Endothelial cell of umbilical vein (primary cell): ENCODE results near the gene MLLT1. TPM values are rescaled to one million over a fixed set of nuclear protein-coding genes. Genes with fewer than 3 reads are reported as not detected.

ENCODE experiments used
- BruUV-seq: library from RNA; stranded (reverse); fragments of 400-500 nt; replicated peaks from 2 replicates; lab custom pipeline; 2021; lab: Mats Ljungman, UMichigan
- CTCF ChIA-PET: fragments of 300-600, 350-600 bp; sonication (Branson Sonifier 250); formaldehyde crosslinking; loops from one replicate; lab custom pipeline; 2021; ENCODE audit warnings: antibody characterized with exemption, inconsistent platforms; lab: Charles Lee
- POLR2A ChIA-PET: fragments of 300-600, 350-600 bp; sonication (Branson Sonifier 250); formaldehyde crosslinking; loops from one replicate; lab custom pipeline; 2021; ENCODE audit warnings: antibody characterized with exemption, inconsistent platforms; lab: Charles Lee
- DNase-seq: peaks from one replicate; pipeline ENCODE4 v3.0.0-alpha.2; 2011; ENCODE audit warnings: low read depth, low spot score
- FAIRE-seq: peaks from 2 replicates; lab custom pipeline; 2011; peaks lifted over from hg19 to GRCh38; lab: Jason Lieb, UNC
- H2AFZ ChIP-seq: 2 replicates; pipeline ENCODE4 v1.6.0; 2012; ENCODE audit warnings: low read depth, low read length, control low read depth, inconsistent platforms
- H3K27ac ChIP-seq: 2 replicates; pipeline ENCODE4 v1.5.1; 2011; ENCODE audit warnings: low read depth, mild to moderate bottlenecking, control low read depth, low read length, moderate library complexity; ENCODE audit not compliant: insufficient read depth
- H3K27me3 ChIP-seq, 2 experiments: 2 replicates each; pipeline versions ENCODE4 v1.6.0 to v1.6.1; 2011; ENCODE audit warnings: low read length in 2 of 2, mixed read lengths in 1 of 2; ENCODE audit not compliant: control insufficient read depth in 2 of 2, insufficient read depth in 2 of 2
- H3K36me3 ChIP-seq, 2 experiments: 2 replicates in 1 of 2; 3 replicates in 1 of 2; pipeline ENCODE4 v1.5.1; 2011; ENCODE audit warnings: low read length in 2 of 2, mild to moderate bottlenecking in 1 of 2, moderate library complexity in 1 of 2; ENCODE audit not compliant: control insufficient read depth in 2 of 2, insufficient read depth in 2 of 2; ENCODE audit errors: extremely low read depth in 1 of 2
- H3K4me1 ChIP-seq: 3 replicates; pipeline ENCODE4 v1.5.1; 2011; ENCODE audit warnings: mild to moderate bottlenecking, low read length; ENCODE audit not compliant: control insufficient read depth, insufficient read depth; ENCODE audit errors: extremely low read depth
- H3K4me2 ChIP-seq: 2 replicates; pipeline ENCODE4 v1.6.1; 2011; ENCODE audit warnings: low read length, control low read depth, mixed read lengths; ENCODE audit not compliant: insufficient read depth
- H3K4me3 ChIP-seq, 3 experiments: fragments of 200-600 bp in 1 of 3; sonication (generic), shearing (Covaris generic) in 1 of 3; replicated peaks in 1 of 3; 2 replicates each; pipeline ENCODE4 v1.5.1; 2011 to 2016; ENCODE audit warnings: control low read depth in 3 of 3, low read length in 3 of 3, mild to moderate bottlenecking in 2 of 3, inconsistent platforms in 1 of 3, low read depth in 1 of 3, moderate library complexity in 1 of 3; ENCODE audit not compliant: insufficient read depth in 1 of 3
- H3K79me2 ChIP-seq: 2 replicates; pipeline ENCODE4 v1.6.0; 2012; ENCODE audit warnings: low read length, inconsistent platforms; ENCODE audit not compliant: control insufficient read depth, insufficient read depth
- H3K9ac ChIP-seq: replicated peaks from 2 replicates; pipeline ENCODE3; 2011; ENCODE audit warnings: low read length, control low read depth; ENCODE audit not compliant: insufficient read depth; ENCODE audit errors: extremely low read depth
- H3K9me1 ChIP-seq: replicated peaks from 3 replicates; pipeline ENCODE4 v1.6.0; 2011; ENCODE audit warnings: mild to moderate bottlenecking, low read length; ENCODE audit not compliant: control insufficient read depth, insufficient read depth; ENCODE audit errors: extremely low read depth
- H3K9me3 ChIP-seq: replicated peaks from 2 replicates; pipeline ENCODE4 v1.5.1; 2012; ENCODE audit warnings: low read length, inconsistent platforms; ENCODE audit not compliant: control insufficient read depth, insufficient read depth
- H4K20me1 ChIP-seq: replicated peaks from 2 replicates; pipeline ENCODE3; 2011; ENCODE audit warnings: mild to moderate bottlenecking, low read length; ENCODE audit not compliant: control insufficient read depth, insufficient read depth; ENCODE audit errors: extremely low read depth
- CTCF ChIP-seq, 2 donors: IDR thresholded peaks; 1 replicate in 1 of 2; 2 replicates in 1 of 2; pipeline ENCODE4 v1.5.1; 2011; ENCODE audit warnings: low read length in 2 of 2, mild to moderate bottlenecking in 2 of 2, moderate library complexity in 2 of 2, control low read depth in 1 of 2, inconsistent platforms in 1 of 2, low read depth in 1 of 2; ENCODE audit not compliant: insufficient read depth in 1 of 2; ENCODE audit errors: extremely low read depth in 1 of 2
- EZH2 ChIP-seq: IDR thresholded peaks from 2 replicates; pipeline ENCODE4 v1.6.1; 2012; ENCODE audit warnings: borderline replicate concordance, low read depth, mild to moderate bottlenecking, moderate library complexity, low read length, inconsistent platforms; ENCODE audit not compliant: severe bottlenecking
- GATA2 ChIP-seq: IDR thresholded peaks from 2 replicates; pipeline ENCODE4 v1.7.0; 2011; ENCODE audit warnings: low read depth, mild to moderate bottlenecking, moderate library complexity, mixed read lengths, low read length; ENCODE audit not compliant: insufficient read length, insufficient read depth
- JUN ChIP-seq: IDR thresholded peaks from 2 replicates; pipeline ENCODE4 v1.6.1; 2011; ENCODE audit warnings: borderline replicate concordance, low read depth; ENCODE audit not compliant: insufficient read length, insufficient read depth
- MAX ChIP-seq: IDR thresholded peaks from 2 replicates; pipeline ENCODE4 v1.6.1; 2011; ENCODE audit not compliant: insufficient read depth, insufficient read length
- POLR2A ChIP-seq: IDR thresholded peaks from 2 replicates; pipeline ENCODE4 v1.6.1; 2012; ENCODE audit warnings: low read depth, mild to moderate bottlenecking, control low read depth, low read length
- POLR2AphosphoS5 ChIP-seq: IDR thresholded peaks from 2 replicates; pipeline ENCODE4 v1.6.1; 2012; ENCODE audit warnings: low read depth, mild to moderate bottlenecking, control low read depth, low read length, moderate library complexity; ENCODE audit not compliant: insufficient read depth
- dilution Hi-C: fragments of 300-500 bp; cut with MboI; formaldehyde crosslinking; loops from one replicate; pipeline ENCODE4 v1.15.0; 2019; ENCODE audit warnings: low sequenced_read_pairs; ENCODE audit not compliant: extremely low pct_ligation_motif_present
- intact Hi-C: fragments of 100-400 bp; cut with micrococcal nuclease; formaldehyde crosslinking; loops from one replicate; pipeline ENCODE4 v1.10.0; 2022
- polyA plus RNA-seq, 4 experiments: library from polyadenylated mRNA; depleted of rRNA in 3 of 4; stranded (reverse) in 3 of 4; unstranded in 1 of 4; fragments of >200 nt; gene quantifications; 2 replicates each; pipeline versions ENCODE4 v1.2.1 to v1.2.3, GENCODE V29; 2011 to 2012; ENCODE audit warnings: missing spikeins in 1 of 4
- total RNA-seq: library from RNA; stranded (reverse); gene quantifications from 2 replicates; pipeline ENCODE4 v1.2.3, GENCODE V29; 2021

MLLT1 gene
- total and polyA plus RNA-seq, 2 donors (not counting 3 experiments of a cell fraction or from before 2014, with no cell fraction given), result 43.9 to 84.8 TPM

GRCh38 chr19:6226012-6226411 lies 53.8 kb downstream of the MLLT1 start:
- no peak for TF ChIP-seq EZH2
- no peak for TF ChIP-seq POLR2A
- no peak for TF ChIP-seq POLR2AphosphoS5
- no peak for TF ChIP-seq CTCF (IDR thresholded peaks at IDR 0.05; ENCODE audit: extremely low read depth in 1 of 2, insufficient read depth in 1 of 2, low read depth in 1 of 2, low read length in 2 of 2)
- no peak for TF ChIP-seq MAX
- no peak for TF ChIP-seq JUN
- no peak for TF ChIP-seq GATA2
- dilution Hi-C loops (loop anchor here (10.0 kb wide), 1 partner anchor 49 kb away; the partner anchor contains the start of gene MLLT1), intact Hi-C loops (no loop called here)
- Histone ChIP-seq H3K27me3 (no peaks in the 10 kb centered on the region), H3K27ac (no peak overlapping the region), H3K36me3 (peaks cover 3 to 43% of the 10 kb centered on the region in 2 experiments), H2AFZ (no peak overlapping the region), H3K79me2 (peaks cover 23% of the 10 kb centered on the region), H4K20me1 (no peaks in the 10 kb centered on the region), H3K9ac (no peak overlapping the region), H3K4me3 (no peak overlapping the region), H3K9me3 (no peaks in the 10 kb centered on the region), H3K4me2 (no peak overlapping the region), H3K4me1 (no peaks in the 10 kb centered on the region), H3K9me1 (no peaks in the 10 kb centered on the region)
- no peak for FAIRE-seq
- CTCF ChIA-PET, result no interaction called here
- no TSS peak for BruUV-seq
- DNase-seq, result no peak
- POLR2A ChIA-PET, result no interaction called here
